Measurements from ENCODE around the gene MYO5C.
A peak's percentile ranks its signal among the peaks of the same experiment; 100 is the strongest.
"Not testable (repeated sequence)": the region's sequence is repeated elsewhere in the genome, so short reads cannot be mapped to it uniquely, and the experiment has no call there.

MYO5C gene

GRCh38 chr15:52180196-52180835, 115.3 kb downstream of the MYO5C start:
- no peak for TF ChIP-seq JUND (IDR thresholded peaks at IDR 0.05; ENCODE audit: low read depth)
- in situ Hi-C loops (cut with HindIII; ENCODE audit: low pct_unique_long_range_greater_than_20kb, low sequenced_read_pairs), result no loop called here
- no peak for DNase-seq (ENCODE audit: low read depth in 1 of 2, low spot score in 1 of 2)

GRCh38 chr15:52179278-52180195, 116.1 kb downstream of the MYO5C start:
- DNase-seq (ENCODE audit: low read depth in 1 of 2, low spot score in 1 of 2), result peak; percentile 86 to 90
- in situ Hi-C loops (cut with HindIII; ENCODE audit: low pct_unique_long_range_greater_than_20kb, low sequenced_read_pairs), result no loop called here
- TF ChIP-seq JUND (IDR thresholded peaks at IDR 0.05; ENCODE audit: low read depth), result no peak

GRCh38 chr15:52178765-52179164, 116.8 kb downstream of the MYO5C start:
- in situ Hi-C loops (cut with HindIII; ENCODE audit: low pct_unique_long_range_greater_than_20kb, low sequenced_read_pairs), result no loop called here
- DNase-seq (ENCODE audit: low read depth in 1 of 2, low spot score in 1 of 2), result no peak
- TF ChIP-seq JUND (IDR thresholded peaks at IDR 0.05; ENCODE audit: low read depth), result no peak

- in situ Hi-C loops (cut with HindIII; ENCODE audit: low pct_unique_long_range_greater_than_20kb, low sequenced_read_pairs), result no loop called here
- DNase-seq (ENCODE audit: low read depth in 1 of 2, low spot score in 1 of 2), result no peak
- TF ChIP-seq JUND (IDR thresholded peaks at IDR 0.05; ENCODE audit: low read depth), result no peak
Observed at GRCh38 chr15:52172869-52173268, 122.7 kb downstream of the MYO5C start.

DNA sequence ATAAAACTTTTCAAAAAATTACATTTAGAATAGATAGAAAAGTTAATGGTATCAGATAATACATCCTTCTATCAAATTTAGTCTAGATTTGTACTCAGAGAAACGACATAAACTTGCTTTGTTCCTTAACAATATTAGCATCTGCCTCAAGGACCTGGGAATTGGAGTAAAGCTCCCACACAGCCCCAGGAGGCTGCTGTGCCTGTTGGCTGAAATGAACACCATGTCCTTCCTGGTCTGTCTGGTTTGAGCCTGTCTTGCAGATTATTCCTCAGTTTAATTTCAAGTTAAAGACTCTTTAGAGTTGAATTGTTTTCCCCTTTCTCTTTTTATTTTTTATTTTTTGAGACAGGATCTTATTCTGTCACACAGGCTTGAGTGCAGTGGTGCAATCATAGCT, 123.8 kb downstream of the MYO5C start:
- no peak for DNase-seq (ENCODE audit: low read depth in 1 of 2, low spot score in 1 of 2)
- no peak for TF ChIP-seq JUND (IDR thresholded peaks at IDR 0.05; ENCODE audit: low read depth)
- in situ Hi-C loops (cut with HindIII; ENCODE audit: low pct_unique_long_range_greater_than_20kb, low sequenced_read_pairs), result no loop called here

GRCh38 chr15:52171386-52171785, 124.2 kb downstream of the MYO5C start:
- DNase-seq (ENCODE audit: low read depth in 1 of 2, low spot score in 1 of 2), result peak in 1 of 2 experiments; percentile 24
- TF ChIP-seq JUND (IDR thresholded peaks at IDR 0.05; ENCODE audit: low read depth), result no peak
- in situ Hi-C loops (cut with HindIII; ENCODE audit: low pct_unique_long_range_greater_than_20kb, low sequenced_read_pairs), result no loop called here

- not testable (repeated sequence) for DNase-seq (ENCODE audit: low read depth in 1 of 2, low spot score in 1 of 2)
Observed at GRCh38 chr15:52170199-52170598, 125.4 kb downstream of the MYO5C start.

DNA sequence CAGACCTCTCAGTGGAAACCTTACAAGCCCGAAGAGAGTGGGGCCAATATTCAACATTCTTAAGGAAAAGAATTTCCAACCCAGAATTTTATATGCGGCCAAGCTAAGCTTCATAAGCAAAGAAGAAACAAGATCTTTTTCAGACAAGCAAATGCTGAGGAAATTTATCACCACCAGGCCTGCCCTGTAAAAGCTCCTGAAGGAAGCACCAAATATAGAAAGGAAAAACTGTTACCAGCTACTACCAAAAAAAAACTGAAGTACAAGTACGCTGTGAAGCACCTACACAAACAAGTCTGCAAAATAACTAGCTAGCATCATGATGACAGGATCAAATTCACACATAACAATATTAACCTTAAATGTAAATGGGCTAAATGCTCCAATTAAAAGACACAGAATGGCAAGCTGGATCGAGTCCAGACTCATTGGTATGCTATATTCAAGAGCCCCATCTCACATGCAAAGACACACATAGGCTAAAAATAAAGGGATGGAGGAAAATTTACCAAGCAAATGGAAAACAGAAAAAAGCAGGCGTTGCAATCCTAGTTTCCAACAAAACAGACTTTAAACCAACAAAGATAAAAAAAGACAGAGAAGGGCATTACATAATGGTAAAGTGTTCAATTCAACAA, 130.0 kb downstream of the MYO5C start:
- in situ Hi-C loops (cut with HindIII; ENCODE audit: low pct_unique_long_range_greater_than_20kb, low sequenced_read_pairs); DNase-seq (ENCODE audit: low read depth in 1 of 2, low spot score in 1 of 2): not testable (repeated sequence)

More at GRCh38 chr15:52170199-52170598, 125.4 kb downstream of the MYO5C start:
- in situ Hi-C loops (cut with HindIII; ENCODE audit: low pct_unique_long_range_greater_than_20kb, low sequenced_read_pairs), result not testable (repeated sequence)

- in situ Hi-C loops (cut with HindIII; ENCODE audit: low pct_unique_long_range_greater_than_20kb, low sequenced_read_pairs), result no loop called here
- TF ChIP-seq JUND (IDR thresholded peaks at IDR 0.05; ENCODE audit: low read depth), result no peak
Observed at GRCh38 chr15:52164631-52165265, 130.9 kb downstream of the MYO5C start.

DNA sequence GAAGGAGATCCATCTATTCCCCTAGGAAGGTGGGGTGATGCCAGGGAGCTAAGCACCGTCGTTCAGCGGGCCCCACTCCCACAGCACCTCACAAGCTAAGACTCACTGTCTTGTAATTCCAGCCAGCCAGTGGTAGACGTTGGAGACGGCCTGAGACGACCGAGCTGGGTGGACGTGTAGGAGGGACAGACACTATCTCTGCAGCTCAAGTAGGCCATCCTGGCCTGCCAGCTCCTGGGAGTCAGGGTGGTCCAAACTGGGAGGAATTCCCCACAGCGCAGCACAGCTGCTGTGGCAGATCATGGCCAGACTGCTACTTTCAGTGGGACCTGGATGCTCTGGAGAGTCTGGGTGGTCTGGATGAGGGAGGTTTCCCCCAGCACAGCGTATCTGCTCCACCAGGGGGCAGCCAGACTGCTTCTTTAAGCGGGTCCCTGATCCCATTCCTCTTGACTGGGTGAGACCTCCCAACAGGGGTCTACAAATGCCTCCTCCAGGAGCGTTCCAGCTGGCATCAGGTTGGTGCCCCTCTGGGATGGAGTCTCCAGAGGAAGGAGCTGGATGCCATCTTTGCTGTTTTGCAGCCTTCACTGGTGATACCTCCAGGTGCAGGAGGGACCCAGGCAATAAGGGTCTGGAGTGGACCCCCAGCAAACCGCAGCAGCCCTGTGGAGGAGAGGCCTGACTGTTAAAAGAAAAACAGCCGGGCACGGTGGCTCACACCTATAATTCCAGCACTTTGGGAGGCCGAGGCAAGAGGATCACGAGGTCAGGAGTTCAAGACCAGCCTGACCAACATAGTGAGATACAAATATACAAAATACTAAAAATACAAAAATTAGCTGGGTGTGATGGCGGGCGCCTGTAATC, 132.0 kb downstream of the MYO5C start:
- in situ Hi-C loops (cut with HindIII; ENCODE audit: low pct_unique_long_range_greater_than_20kb, low sequenced_read_pairs), result no loop called here
- TF ChIP-seq JUND (IDR thresholded peaks at IDR 0.05; ENCODE audit: low read depth), result no peak
- DNase-seq (ENCODE audit: low read depth in 1 of 2, low spot score in 1 of 2), result no peak

More at GRCh38 chr15:52164631-52165265, 130.9 kb downstream of the MYO5C start:
- no peak for DNase-seq (ENCODE audit: low read depth in 1 of 2, low spot score in 1 of 2)

DNA sequence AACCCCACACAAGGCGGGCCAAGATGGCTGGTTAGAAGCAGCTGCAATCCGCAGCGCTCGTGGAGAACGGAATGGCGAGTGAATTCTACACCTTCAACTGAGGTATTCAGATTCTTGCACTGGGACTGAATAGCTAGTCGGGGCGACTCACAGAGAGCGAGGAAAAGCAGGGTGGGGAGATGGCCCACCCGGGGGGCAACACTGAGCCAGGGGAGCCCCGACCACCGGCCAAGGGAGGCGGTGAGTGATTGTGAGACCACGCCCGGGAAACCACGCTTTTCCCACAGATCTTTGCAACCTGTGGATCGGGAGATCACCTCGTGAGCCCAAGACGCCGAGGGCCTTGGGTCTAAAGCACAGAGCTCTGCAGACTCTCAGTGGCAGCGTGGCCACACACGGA, 132.7 kb downstream of the MYO5C start:
- in situ Hi-C loops (cut with HindIII; ENCODE audit: low pct_unique_long_range_greater_than_20kb, low sequenced_read_pairs), result no loop called here
- TF ChIP-seq JUND (IDR thresholded peaks at IDR 0.05; ENCODE audit: low read depth), result no peak
- no peak for DNase-seq (ENCODE audit: low read depth in 1 of 2, low spot score in 1 of 2)

DNA sequence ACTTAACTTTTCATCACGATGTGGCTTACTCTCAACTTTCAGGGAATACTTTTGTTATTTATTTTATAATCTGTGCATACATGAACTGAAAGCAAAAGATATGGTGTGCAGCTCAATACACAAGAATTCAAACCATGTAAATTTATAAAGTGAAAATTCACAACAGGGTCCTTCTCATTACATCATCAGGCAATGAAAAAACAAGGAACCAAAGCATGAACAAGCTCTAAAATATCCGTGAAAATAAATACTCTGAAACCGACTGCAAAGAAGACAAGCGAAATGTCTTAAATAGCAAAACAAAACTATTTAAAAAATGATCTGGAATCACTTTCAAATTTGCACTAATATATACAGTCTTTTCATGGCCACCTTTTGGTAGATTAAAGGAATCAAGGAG, 133.3 kb downstream of the MYO5C start:
- in situ Hi-C loops (cut with HindIII; ENCODE audit: low pct_unique_long_range_greater_than_20kb, low sequenced_read_pairs), result no loop called here
- no peak for DNase-seq (ENCODE audit: low read depth in 1 of 2, low spot score in 1 of 2)
- no peak for TF ChIP-seq JUND (IDR thresholded peaks at IDR 0.05; ENCODE audit: low read depth)
